HEK293 (cell line): ENCODE data around the gene ADIPOR2.
"Not testable (repeated sequence)": the region's sequence is repeated elsewhere in the genome, so short reads cannot be mapped to it uniquely, and the experiment has no call there.

Experiments used
- CTCF ChIP-seq: fragments of 450-650 bp; formaldehyde crosslinking; IDR thresholded peaks from 2 replicates; pipeline ENCODE4 v1.5.1; 2016; ENCODE audit warnings: missing biosample characterization, missing genetic modification characterization
- PBX3 ChIP-seq: sonication (generic); formaldehyde crosslinking; IDR thresholded peaks from 2 replicates; pipeline ENCODE4 v1.8.1; 2022; ENCODE audit warnings: mild to moderate bottlenecking, moderate library complexity, missing genetic modification reagents
- REPIN1 ChIP-seq: fragments of 450-650 bp; formaldehyde crosslinking; IDR thresholded peaks from 2 replicates; pipeline ENCODE4 v1.5.1; 2017; ENCODE audit warnings: missing biosample characterization, missing genetic modification characterization, low read depth
- TSHZ1 ChIP-seq: fragments of 450-650 bp; formaldehyde crosslinking; IDR thresholded peaks from 2 replicates; pipeline ENCODE4 v1.5.1; 2016; ENCODE audit warnings: missing biosample characterization, missing genetic modification characterization, borderline replicate concordance
- ZBTB20 ChIP-seq: fragments of 450-650 bp; formaldehyde crosslinking; IDR thresholded peaks from 2 replicates; pipeline ENCODE4 v1.5.1; 2016; ENCODE audit warnings: missing biosample characterization, missing genetic modification characterization
- ZFP69B ChIP-seq: fragments of 450-650 bp; formaldehyde crosslinking; IDR thresholded peaks from 2 replicates; pipeline ENCODE4 v1.5.1; 2016; ENCODE audit warnings: missing biosample characterization, missing genetic modification characterization
- ZNF18 ChIP-seq: fragments of 450-650 bp; formaldehyde crosslinking; IDR thresholded peaks from 2 replicates; pipeline ENCODE4 v1.5.1; 2016; ENCODE audit warnings: missing biosample characterization, missing genetic modification characterization
- ZNF223 ChIP-seq: fragments of 450-650 bp; formaldehyde crosslinking; IDR thresholded peaks from 2 replicates; pipeline ENCODE4 v1.5.1; 2016; ENCODE audit warnings: missing biosample characterization, missing genetic modification characterization
- ZNF23 ChIP-seq: fragments of 450-650 bp; formaldehyde crosslinking; IDR thresholded peaks from 2 replicates; pipeline ENCODE4 v1.5.1; 2016; ENCODE audit warnings: missing biosample characterization, missing genetic modification characterization, borderline replicate concordance
- ZNF26 ChIP-seq: fragments of 450-650 bp; formaldehyde crosslinking; IDR thresholded peaks from 2 replicates; pipeline ENCODE4 v1.5.1; 2016; ENCODE audit warnings: missing biosample characterization, missing genetic modification characterization
- ZNF324 ChIP-seq: fragments of 450-650 bp; formaldehyde crosslinking; IDR thresholded peaks from 2 replicates; pipeline ENCODE4 v1.5.1; 2016; ENCODE audit warnings: missing biosample characterization, missing genetic modification characterization
- ZNF530 ChIP-seq: fragments of 450-650 bp; formaldehyde crosslinking; IDR thresholded peaks from 2 replicates; pipeline ENCODE4 v1.5.1; 2016; ENCODE audit warnings: low read depth, missing biosample characterization, missing genetic modification characterization
- ZNF548 ChIP-seq: fragments of 450-650 bp; formaldehyde crosslinking; IDR thresholded peaks from 2 replicates; pipeline ENCODE4 v1.5.1; 2016; ENCODE audit warnings: missing biosample characterization, missing genetic modification characterization
- ZNF660 ChIP-seq: fragments of 450-650 bp; IDR thresholded peaks from 2 replicates; pipeline ENCODE4 v1.5.1; 2018; ENCODE audit warnings: missing biosample characterization, mild to moderate bottlenecking, missing genetic modification characterization

GRCh38 chr12:1733712-1734111 lies 42.8 kb downstream of the ADIPOR2 start:
- not testable (repeated sequence) for TF ChIP-seq TSHZ1 (tag by site-specific recombination); CTCF (tag by site-specific recombination); ZNF548; ZNF223 (tag by site-specific recombination); PBX3 (CRISPR knock-in tag); ZNF324 (tag by site-specific recombination); ZNF26; ZNF660 (tag by site-specific recombination); ZBTB20 (tag by site-specific recombination); REPIN1 (tag by site-specific recombination); ZNF18; ZNF23; ZNF530 (tag by site-specific recombination); ZFP69B
